SU-DHL-6 (cell line): ENCODE results near the gene BCL2L11.

ENCODE experiments used
- H2AFZ ChIP-seq: fragments of 200-600 bp; sonication (generic); 2 replicates; pipeline ENCODE4 v1.6.1; 2014; ENCODE audit warnings: low read depth, mild to moderate bottlenecking, moderate library complexity, mixed read lengths, antibody characterized with exemption, low read length; ENCODE audit not compliant: severe bottlenecking
- H3F3A ChIP-seq: fragments of 200-600 bp; shearing (Covaris generic); 2 replicates; pipeline ENCODE4 v1.6.0; 2016; ENCODE audit warnings: antibody characterized with exemption, mild to moderate bottlenecking; ENCODE audit not compliant: insufficient read depth
- H3K27ac ChIP-seq: fragments of 200-600 bp; sonication (generic); 2 replicates; pipeline ENCODE4 v1.5.1; 2016; ENCODE audit warnings: low read depth, mild to moderate bottlenecking, low read length, moderate library complexity, mixed read lengths
- H3K27me3 ChIP-seq: fragments of 200-600 bp; sonication (generic), shearing (Covaris generic); 2 replicates; pipeline ENCODE4 v1.6.0; 2014; ENCODE audit warnings: mild to moderate bottlenecking, low read length
- H3K36me3 ChIP-seq: fragments of 200-600 bp; sonication (generic); 2 replicates; pipeline ENCODE4 v1.6.1; 2014; ENCODE audit warnings: mild to moderate bottlenecking, low read length, mixed read lengths
- H3K4me2 ChIP-seq: fragments of 300-600, 200-600 bp; shearing (Covaris generic), sonication (generic); 2 replicates; pipeline ENCODE4 v1.6.0; 2014; ENCODE audit warnings: low read length, low read depth, mild to moderate bottlenecking; ENCODE audit not compliant: poor library complexity, severe bottlenecking
- H3K4me3 ChIP-seq: fragments of 200-600 bp; sonication (generic); 2 replicates; pipeline ENCODE4 v1.5.1; 2014; ENCODE audit warnings: antibody characterized with exemption, low read length, mild to moderate bottlenecking, mixed read lengths; ENCODE audit not compliant: insufficient read depth, poor library complexity, severe bottlenecking
- H3K79me2 ChIP-seq: fragments of 200-600 bp; sonication (generic); 2 replicates; pipeline ENCODE4 v1.6.1; 2014; ENCODE audit warnings: mild to moderate bottlenecking, low read length, moderate library complexity; ENCODE audit not compliant: insufficient read depth
- H3K9ac ChIP-seq: fragments of 200-600 bp; sonication (generic); 2 replicates; pipeline ENCODE4 v1.7.0; 2014; ENCODE audit warnings: mild to moderate bottlenecking, low read length
- H3K9me2 ChIP-seq: fragments of 200-600 bp; sonication (generic); replicated peaks from 2 replicates; pipeline ENCODE4 v1.6.1; 2014; ENCODE audit warnings: low read length; ENCODE audit not compliant: insufficient read depth
- H3K9me3 ChIP-seq: fragments of 200-600 bp; sonication (generic); 2 replicates; pipeline ENCODE4 v1.6.1; 2014; ENCODE audit warnings: low read length, mixed read lengths; ENCODE audit not compliant: insufficient read depth
- H4K20me1 ChIP-seq: fragments of 200-600 bp; sonication (generic); 2 replicates; pipeline ENCODE4 v1.6.1; 2014; ENCODE audit warnings: low read depth, mild to moderate bottlenecking, antibody characterized with exemption, low read length, moderate library complexity, mixed read lengths
- CTCF ChIP-seq: fragments of 200-600 bp; sonication (generic); IDR thresholded peaks from one replicate; pipeline ENCODE4 v1.5.1; 2017; ENCODE audit warnings: antibody characterized with exemption, mild to moderate bottlenecking, low read length, moderate library complexity; ENCODE audit not compliant: insufficient read depth, poor library complexity, severe bottlenecking
- EZH2phosphoT487 ChIP-seq: fragments of 200-600 bp; sonication (generic), shearing (Covaris generic); conservative IDR thresholded peaks from 2 replicates; pipeline ENCODE4 v1.6.1; 2018; ENCODE audit warnings: mild to moderate bottlenecking, antibody characterized with exemption, low read length, moderate library complexity, mixed read lengths

The BCL2L11 gene

GRCh38 chr2:111190816-111191540, 70.3 kb downstream of the BCL2L11 start:
- H3K36me3 ChIP-seq: no peaks in the 10 kb centered on the region
- no peak overlapping the region for H3K4me3 ChIP-seq
- H3K4me2 ChIP-seq: no peak overlapping the region
- H3K9ac ChIP-seq: no peak overlapping the region
- H4K20me1 ChIP-seq: no peaks in the 10 kb centered on the region
- no peak overlapping the region for H2AFZ ChIP-seq
- H3K79me2 ChIP-seq: no peaks in the 10 kb centered on the region
- no peaks in the 10 kb centered on the region for H3K9me3 ChIP-seq
- H3K27me3 ChIP-seq: no peaks in the 10 kb centered on the region
- H3K27ac ChIP-seq: no peak overlapping the region
- no peaks in the 10 kb centered on the region for H3F3A ChIP-seq
- no peak for TF ChIP-seq EZH2phosphoT487
- TF ChIP-seq CTCF: no peak
- H3K9me2 ChIP-seq: no peaks in the 10 kb centered on the region

DNA sequence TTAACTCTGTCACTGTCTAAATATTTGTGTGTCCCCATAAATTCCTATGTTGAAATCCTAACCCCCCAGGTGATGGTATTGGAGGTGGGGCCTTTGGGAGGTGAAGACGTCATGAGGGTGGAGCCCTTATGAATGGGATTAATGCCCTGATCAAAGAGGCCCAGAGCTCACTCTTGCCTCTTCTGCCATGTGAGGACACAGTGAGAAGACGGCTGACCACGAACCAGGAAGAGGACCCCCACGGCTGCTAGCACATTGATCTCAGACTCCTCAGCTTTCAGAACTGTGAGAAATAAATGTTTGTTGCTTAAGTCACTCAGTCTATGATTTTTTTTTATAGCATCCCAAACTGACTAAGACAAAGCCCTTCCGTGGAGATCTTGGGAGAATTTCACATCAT, 71.2 kb downstream of the BCL2L11 start:
- no peak overlapping the region for H3K4me3 ChIP-seq
- no peaks in the 10 kb centered on the region for H3K9me2 ChIP-seq
- H3K36me3 ChIP-seq: no peaks in the 10 kb centered on the region
- H3K9me3 ChIP-seq: no peaks in the 10 kb centered on the region
- TF ChIP-seq CTCF (no peak), EZH2phosphoT487 (no peak)
- H2AFZ ChIP-seq: no peak overlapping the region
- H3K79me2 ChIP-seq: no peaks in the 10 kb centered on the region
- H3K27me3 ChIP-seq: no peaks in the 10 kb centered on the region
- no peaks in the 10 kb centered on the region for H4K20me1 ChIP-seq
- H3K9ac ChIP-seq: no peak overlapping the region
- H3F3A ChIP-seq: no peaks in the 10 kb centered on the region
- H3K27ac ChIP-seq: no peak overlapping the region
- no peak overlapping the region for H3K4me2 ChIP-seq

- Histone ChIP-seq H3K27ac (no peak overlapping the region), H3K4me2 (no peak overlapping the region), H3K36me3 (no peaks in the 10 kb centered on the region), H3K9me2 (no peaks in the 10 kb centered on the region), H3F3A (no peaks in the 10 kb centered on the region), H3K4me3 (no peak overlapping the region), H3K9ac (no peak overlapping the region), H3K9me3 (no peaks in the 10 kb centered on the region), H3K27me3 (no peaks in the 10 kb centered on the region), H3K79me2 (no peaks in the 10 kb centered on the region), H4K20me1 (no peaks in the 10 kb centered on the region), H2AFZ (no peak overlapping the region)
- no peak for TF ChIP-seq EZH2phosphoT487
- TF ChIP-seq CTCF: no peak
Observed at GRCh38 chr2:111192776-111193368, 72.2 kb downstream of the BCL2L11 start.
